ENCODE measurements around the gene SLC14A1.

The SLC14A1 gene

GRCh38 chr18:45801416-45802004 is 77.5 kb downstream of the SLC14A1 start:
- DNase-seq (ENCODE audit: low read depth) = no peak

All from stromal cell of bone marrow (primary cell).